DND-41 (cell line): Measurements from ENCODE around the gene ZBTB48.

ENCODE experiments used
- CTCF ChIP-seq: IDR thresholded peaks from 2 replicates; pipeline ENCODE4 v1.5.1; 2012; ENCODE audit warnings: borderline replicate concordance, low read length, moderate library complexity, mild to moderate bottlenecking; ENCODE audit not compliant: poor library complexity, severe bottlenecking; ENCODE audit errors: extremely low read depth
- EZH2 ChIP-seq: IDR thresholded peaks from 3 replicates; pipeline ENCODE4 v1.6.1; 2012; ENCODE audit warnings: borderline replicate concordance, low read depth, mild to moderate bottlenecking, moderate library complexity, low read length, inconsistent platforms; ENCODE audit not compliant: severe bottlenecking

GRCh38 chr1:6593810-6594209, 14.0 kb downstream of the ZBTB48 start:
- TF ChIP-seq CTCF (no peak), EZH2 (no peak)
